HepG2 (cell line): ENCODE data around the gene C14orf93. TPM values are rescaled to one million over a fixed set of nuclear protein-coding genes. Genes with fewer than 3 reads are reported as not detected.

Experiments
- ADNP ChIP-seq: sonication (generic); formaldehyde crosslinking; IDR thresholded peaks from 2 replicates; pipeline ENCODE4 v1.4.0; 2020; ENCODE audit warnings: missing genetic modification reagents
- AHR ChIP-seq: IDR thresholded peaks from 2 replicates; pipeline ENCODE4 v1.6.1; 2018; ENCODE audit warnings: missing genetic modification reagents, missing compliant biosample characterization
- BCL6 ChIP-seq: IDR thresholded peaks from 2 replicates; pipeline ENCODE4 v1.6.1; 2016; ENCODE audit warnings: missing genetic modification reagents, missing compliant biosample characterization
- CEBPB ChIP-seq: IDR thresholded peaks from 2 replicates; pipeline ENCODE4 v1.6.1; 2011; ENCODE audit warnings: low read depth, low read length, improper control_type of control experiment, borderline replicate concordance
- KLF16 ChIP-seq, 2 experiments: sonication (generic) in 1 of 2; formaldehyde crosslinking in 1 of 2; IDR thresholded peaks; 2 replicates each; pipeline versions ENCODE4 v1.6.1 to v1.8.0; 2016 to 2023; ENCODE audit warnings: missing genetic modification reagents in 2 of 2, missing compliant biosample characterization in 1 of 2
- MEIS1 ChIP-seq: sonication (generic); formaldehyde crosslinking; IDR thresholded peaks from 2 replicates; pipeline ENCODE4 v1.9.0; 2021; ENCODE audit warnings: mild to moderate bottlenecking, missing genetic modification reagents, moderate library complexity, borderline replicate concordance
- MIER2 ChIP-seq: IDR thresholded peaks from 2 replicates; pipeline ENCODE4 v1.6.1; 2016; ENCODE audit warnings: missing biosample characterization, missing genetic modification reagents
- NCOA1 ChIP-seq: sonication (generic); formaldehyde crosslinking; IDR thresholded peaks from 2 replicates; pipeline ENCODE4 v1.9.0; 2021; ENCODE audit warnings: missing genetic modification reagents
- PAF1 ChIP-seq: IDR thresholded peaks from 2 replicates; pipeline ENCODE4 v1.6.1; 2016; ENCODE audit warnings: missing genetic modification reagents, missing compliant biosample characterization
- PPARG ChIP-seq: conservative IDR thresholded peaks from 2 replicates; pipeline ENCODE4 v1.6.1; 2016; ENCODE audit warnings: missing biosample characterization, missing genetic modification reagents
- SETDB1 ChIP-seq: sonication (generic); formaldehyde crosslinking; IDR thresholded peaks from 2 replicates; pipeline ENCODE4 v1.5.1; 2020; ENCODE audit warnings: missing genetic modification reagents, mild to moderate bottlenecking, borderline replicate concordance
- SMYD3 ChIP-seq: sonication (generic); formaldehyde crosslinking; IDR thresholded peaks from 2 replicates; pipeline ENCODE4 v1.8.1; 2023; ENCODE audit warnings: mild to moderate bottlenecking, missing genetic modification reagents
- SOX13 ChIP-seq, 3 experiments: fragments of 450-650 bp in 1 of 3; sonication (generic) in 1 of 3; formaldehyde crosslinking in 1 of 3; IDR thresholded peaks in 2 of 3; conservative IDR thresholded peaks in 1 of 3; 2 replicates each; pipeline versions ENCODE4 v1.5.0 to v1.6.1; 2016 to 2020; ENCODE audit warnings: antibody characterized with exemption in 1 of 3, mild to moderate bottlenecking in 1 of 3, missing compliant biosample characterization in 1 of 3, missing genetic modification reagents in 1 of 3, moderate library complexity in 1 of 3
- SOX5 ChIP-seq: IDR thresholded peaks from 2 replicates; pipeline ENCODE4 v1.6.1; 2016; ENCODE audit warnings: borderline replicate concordance
- TBL1XR1 ChIP-seq: fragments of 150-350 bp; IDR thresholded peaks from 2 replicates; pipeline ENCODE4 v1.6.1; 2014; ENCODE audit warnings: borderline replicate concordance, low read length; ENCODE audit not compliant: partially characterized antibody
- TCF7 ChIP-seq: sonication (generic); IDR thresholded peaks from 2 replicates; pipeline ENCODE4 v1.6.1; 2016; ENCODE audit warnings: antibody characterized with exemption, low read depth
- TSC22D2 ChIP-seq: sonication (generic); formaldehyde crosslinking; IDR thresholded peaks from 2 replicates; pipeline ENCODE4 v1.5.1; 2020; ENCODE audit warnings: missing genetic modification reagents, mild to moderate bottlenecking, borderline replicate concordance
- ZNF12 ChIP-seq: sonication (generic); formaldehyde crosslinking; IDR thresholded peaks from 2 replicates; pipeline ENCODE4 v1.5.0; 2020; ENCODE audit warnings: missing genetic modification reagents
- ZNF225 ChIP-seq: sonication (generic); formaldehyde crosslinking; IDR thresholded peaks from 2 replicates; pipeline ENCODE4 v1.4.0; 2020; ENCODE audit warnings: mild to moderate bottlenecking, missing genetic modification reagents
- ZNF274 ChIP-seq: sonication (generic); formaldehyde crosslinking; IDR thresholded peaks from 2 replicates; pipeline ENCODE4 v1.5.1; 2020; ENCODE audit warnings: mild to moderate bottlenecking, missing genetic modification reagents
- ZNF546 ChIP-seq: sonication (generic); formaldehyde crosslinking; conservative IDR thresholded peaks from 2 replicates; pipeline ENCODE4 v1.8.1; 2023; ENCODE audit warnings: mild to moderate bottlenecking, missing genetic modification reagents
- polyA plus RNA-seq, 8 experiments: library from polyadenylated mRNA; depleted of rRNA in 3 of 8; stranded (reverse) in 7 of 8; unstranded in 1 of 8; fragments of >200 nt; fragmentation: Illumina TruSeq in 4 of 8; extraction: Trizol in 4 of 8; gene quantifications; 2 replicates each; pipeline versions ENCODE4 v1.2.1 to v1.2.3, GENCODE V29; 2011 to 2016; ENCODE audit warnings: low read depth in 4 of 8, missing spikeins in 1 of 8, mixed read lengths in 1 of 8; ENCODE audit not compliant: insufficient read depth in 1 of 8
- total RNA-seq, 5 experiments: library from RNA; depleted of rRNA; stranded (reverse); fragments of >200 nt; fragmentation: Illumina TruSeq; extraction: Trizol; gene quantifications; 2 replicates each; pipeline ENCODE4 v1.2.3, GENCODE V29; 2016; ENCODE audit warnings: low read depth in 1 of 5
- TF ChIP-seq, protein P1 (sequence below), 2 experiments: sonication (generic) in 1 of 2; formaldehyde crosslinking in 1 of 2; IDR thresholded peaks; 2 replicates each; pipeline versions ENCODE4 v1.6.1 to v1.9.0; 2014 to 2022; ENCODE audit warnings: antibody characterized with exemption in 1 of 2, borderline replicate concordance in 1 of 2, inconsistent platforms in 1 of 2, low read depth in 1 of 2, missing genetic modification reagents in 1 of 2
- TF ChIP-seq, protein P2 (sequence below): sonication (generic); formaldehyde crosslinking; IDR thresholded peaks from 2 replicates; pipeline ENCODE4 v1.4.0; 2020; ENCODE audit warnings: missing genetic modification reagents

Gene C14orf93
- total and polyA plus RNA-seq, 2 of the 13 experiments (the other 11 are each of a cell fraction or from before 2014, with no cell fraction given) = 11.4 to 22.5 TPM

DNA sequence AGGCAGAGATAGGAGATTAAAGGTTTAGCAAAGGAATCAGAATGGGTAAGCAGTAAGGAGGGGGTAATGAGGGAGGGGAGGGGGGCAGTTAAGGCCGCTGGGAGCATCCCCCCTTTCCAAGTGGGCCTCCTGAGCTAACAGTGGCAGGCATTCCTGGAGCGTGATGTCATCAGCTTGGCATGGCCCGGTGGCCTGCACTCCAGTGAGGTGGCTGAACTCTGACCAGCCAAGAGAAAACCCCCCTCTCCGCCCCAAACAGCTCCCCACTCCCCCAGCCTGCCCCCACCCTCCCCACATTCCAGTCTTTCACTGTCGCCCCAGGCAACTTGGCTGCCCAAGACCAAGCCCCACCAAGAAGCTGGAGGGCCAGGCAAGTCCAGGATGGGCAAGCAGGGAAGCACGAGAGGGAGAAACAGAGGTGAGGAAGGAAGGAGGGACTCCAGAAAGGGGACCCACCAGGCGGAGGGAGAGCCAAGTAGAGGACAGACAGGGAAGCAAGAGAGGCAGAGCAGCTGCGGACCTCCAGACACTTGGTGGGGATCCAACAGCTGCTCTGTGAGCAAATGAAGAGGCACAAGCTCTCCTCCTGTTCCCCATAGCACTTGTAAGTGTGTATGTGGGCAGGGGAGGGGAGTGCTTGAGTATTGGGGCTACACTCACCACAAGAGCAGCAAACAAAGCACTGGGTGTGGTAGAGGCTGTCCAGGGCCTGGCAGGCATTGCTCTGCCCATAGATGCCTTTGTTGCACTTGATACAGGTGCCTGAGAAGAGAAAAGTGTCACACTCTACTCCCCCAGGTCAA is 32.1 kb downstream of the C14orf93 start (continued):
- TF ChIP-seq, protein P1, sequence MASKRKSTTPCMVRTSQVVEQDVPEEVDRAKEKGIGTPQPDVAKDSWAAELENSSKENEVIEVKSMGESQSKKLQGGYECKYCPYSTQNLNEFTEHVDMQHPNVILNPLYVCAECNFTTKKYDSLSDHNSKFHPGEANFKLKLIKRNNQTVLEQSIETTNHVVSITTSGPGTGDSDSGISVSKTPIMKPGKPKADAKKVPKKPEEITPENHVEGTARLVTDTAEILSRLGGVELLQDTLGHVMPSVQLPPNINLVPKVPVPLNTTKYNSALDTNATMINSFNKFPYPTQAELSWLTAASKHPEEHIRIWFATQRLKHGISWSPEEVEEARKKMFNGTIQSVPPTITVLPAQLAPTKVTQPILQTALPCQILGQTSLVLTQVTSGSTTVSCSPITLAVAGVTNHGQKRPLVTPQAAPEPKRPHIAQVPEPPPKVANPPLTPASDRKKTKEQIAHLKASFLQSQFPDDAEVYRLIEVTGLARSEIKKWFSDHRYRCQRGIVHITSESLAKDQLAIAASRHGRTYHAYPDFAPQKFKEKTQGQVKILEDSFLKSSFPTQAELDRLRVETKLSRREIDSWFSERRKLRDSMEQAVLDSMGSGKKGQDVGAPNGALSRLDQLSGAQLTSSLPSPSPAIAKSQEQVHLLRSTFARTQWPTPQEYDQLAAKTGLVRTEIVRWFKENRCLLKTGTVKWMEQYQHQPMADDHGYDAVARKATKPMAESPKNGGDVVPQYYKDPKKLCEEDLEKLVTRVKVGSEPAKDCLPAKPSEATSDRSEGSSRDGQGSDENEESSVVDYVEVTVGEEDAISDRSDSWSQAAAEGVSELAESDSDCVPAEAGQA (IDR thresholded peaks at IDR 0.05; ENCODE audit: low read depth) = peak; percentile 89
- TF ChIP-seq, protein P1 (CRISPR knock-in tag; IDR thresholded peaks at IDR 0.05; ENCODE audit: borderline replicate concordance) = no peak
- peak; percentile 93 for TF ChIP-seq PPARG (CRISPR knock-in tag)
- TF ChIP-seq TCF7 = no peak
- TF ChIP-seq AHR (CRISPR knock-in tag) = peak; percentile 65
- peak; percentile 60; the same call in 1 of the 2 replicates for TF ChIP-seq MIER2 (CRISPR knock-in tag)
- peak in 1 of 2 experiments; percentile 89; a peak in 1 of 4 replicates for TF ChIP-seq KLF16 (CRISPR knock-in tag; IDR thresholded peaks at IDR 0.05)
- peak; percentile 94 for TF ChIP-seq ZNF225 (CRISPR knock-in tag)
- peak; percentile 83 for TF ChIP-seq PAF1 (CRISPR knock-in tag)
- no peak; the same call in 1 of the 2 replicates for TF ChIP-seq TSC22D2
- peak; percentile 88; the same call in 1 of the 2 replicates for TF ChIP-seq MEIS1 (CRISPR knock-in tag)
- no peak for TF ChIP-seq SETDB1 (CRISPR knock-in tag)
- TF ChIP-seq NCOA1 (CRISPR knock-in tag) = no peak
- TF ChIP-seq SOX5 (CRISPR knock-in tag) = peak; percentile 92
- no peak for TF ChIP-seq SMYD3 (CRISPR knock-in tag)
- peak; percentile 86; the same call in 1 of the 2 replicates for TF ChIP-seq ZNF274 (CRISPR knock-in tag)
- peak; percentile 89 for TF ChIP-seq TBL1XR1
- TF ChIP-seq ZNF546 (CRISPR knock-in tag) = peak; percentile 88
- TF ChIP-seq ADNP (CRISPR knock-in tag) = no peak
- peak; percentile 89; the same call in 1 of the 2 replicates for TF ChIP-seq ZNF12 (CRISPR knock-in tag)
- peak; percentile 50; the same call in 1 of the 2 replicates for TF ChIP-seq CEBPB
- TF ChIP-seq BCL6 (CRISPR knock-in tag) = peak; percentile 91
- no peak for TF ChIP-seq SOX13 (IDR thresholded peaks at IDR 0.05)
- peak; percentile 96 to 98 for TF ChIP-seq SOX13 (CRISPR knock-in tag; conservative IDR thresholded peaks at IDR 0.05 in 1 of 2, IDR thresholded peaks at IDR 0.05 in 1 of 2)
- TF ChIP-seq, protein P2, sequence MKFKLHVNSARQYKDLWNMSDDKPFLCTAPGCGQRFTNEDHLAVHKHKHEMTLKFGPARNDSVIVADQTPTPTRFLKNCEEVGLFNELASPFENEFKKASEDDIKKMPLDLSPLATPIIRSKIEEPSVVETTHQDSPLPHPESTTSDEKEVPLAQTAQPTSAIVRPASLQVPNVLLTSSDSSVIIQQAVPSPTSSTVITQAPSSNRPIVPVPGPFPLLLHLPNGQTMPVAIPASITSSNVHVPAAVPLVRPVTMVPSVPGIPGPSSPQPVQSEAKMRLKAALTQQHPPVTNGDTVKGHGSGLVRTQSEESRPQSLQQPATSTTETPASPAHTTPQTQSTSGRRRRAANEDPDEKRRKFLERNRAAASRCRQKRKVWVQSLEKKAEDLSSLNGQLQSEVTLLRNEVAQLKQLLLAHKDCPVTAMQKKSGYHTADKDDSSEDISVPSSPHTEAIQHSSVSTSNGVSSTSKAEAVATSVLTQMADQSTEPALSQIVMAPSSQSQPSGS (CRISPR knock-in tag) = peak; percentile 100
